C4-2B (cell line): Measurements from ENCODE around the gene BTBD9.

Source experiments
- H3K27ac ChIP-seq: fragments of 450-650 bp; 2 replicates; pipeline ENCODE4 v1.5.1; 2017
- CTCF ChIP-seq: fragments of 450-650 bp; conservative IDR thresholded peaks from 2 replicates; pipeline ENCODE4 v1.5.1; 2017; ENCODE audit warnings: mild to moderate bottlenecking
- ZFX ChIP-seq: fragments of 450-650 bp; IDR thresholded peaks from 2 replicates; pipeline ENCODE4 v1.6.1; 2017

Gene BTBD9

GRCh38 chr6:38591439-38591838, 48.3 kb downstream of the BTBD9 start:
- no peak overlapping the region for H3K27ac ChIP-seq
- TF ChIP-seq CTCF (no peak), ZFX (no peak)

GRCh38 chr6:38589367-38589720, 50.4 kb downstream of the BTBD9 start:
- TF ChIP-seq CTCF = no peak
- no peak for TF ChIP-seq ZFX
- H3K27ac ChIP-seq = no peak overlapping the region

DNA sequence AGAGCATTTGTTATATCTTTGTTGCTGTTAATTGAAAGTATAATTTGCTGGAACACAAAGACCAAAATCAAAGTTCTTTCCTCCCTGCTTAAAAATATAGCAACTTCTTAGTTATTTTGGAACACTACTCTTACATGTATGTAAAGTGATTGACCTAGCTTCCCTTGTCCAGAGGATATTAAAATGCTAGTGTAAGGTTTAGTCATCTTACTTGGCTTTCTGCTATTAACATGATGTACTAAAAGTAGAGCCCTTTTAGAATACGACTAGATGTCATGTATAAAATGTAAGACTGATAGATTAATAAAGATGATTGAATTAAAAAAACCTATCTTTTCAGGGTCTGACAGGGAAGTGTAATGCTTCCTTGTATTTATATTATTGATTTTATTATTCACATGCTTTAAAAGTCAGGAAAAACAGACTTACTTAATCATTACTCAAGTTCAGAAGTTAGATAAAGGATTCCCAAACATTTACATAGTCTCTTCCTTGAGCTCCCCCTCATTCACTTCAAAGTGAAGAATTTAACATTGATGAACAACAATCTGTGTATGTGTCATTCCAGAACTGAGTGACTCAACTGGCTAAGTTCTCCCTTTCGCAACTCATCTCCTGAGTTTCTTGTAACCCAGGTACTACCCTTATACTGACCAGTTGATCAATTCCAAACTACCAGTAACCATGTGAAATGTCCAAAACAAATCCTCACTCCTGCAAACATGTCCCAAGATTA, 50.9 kb downstream of the BTBD9 start:
- no peak for TF ChIP-seq ZFX
- no peak for TF ChIP-seq CTCF

DNA sequence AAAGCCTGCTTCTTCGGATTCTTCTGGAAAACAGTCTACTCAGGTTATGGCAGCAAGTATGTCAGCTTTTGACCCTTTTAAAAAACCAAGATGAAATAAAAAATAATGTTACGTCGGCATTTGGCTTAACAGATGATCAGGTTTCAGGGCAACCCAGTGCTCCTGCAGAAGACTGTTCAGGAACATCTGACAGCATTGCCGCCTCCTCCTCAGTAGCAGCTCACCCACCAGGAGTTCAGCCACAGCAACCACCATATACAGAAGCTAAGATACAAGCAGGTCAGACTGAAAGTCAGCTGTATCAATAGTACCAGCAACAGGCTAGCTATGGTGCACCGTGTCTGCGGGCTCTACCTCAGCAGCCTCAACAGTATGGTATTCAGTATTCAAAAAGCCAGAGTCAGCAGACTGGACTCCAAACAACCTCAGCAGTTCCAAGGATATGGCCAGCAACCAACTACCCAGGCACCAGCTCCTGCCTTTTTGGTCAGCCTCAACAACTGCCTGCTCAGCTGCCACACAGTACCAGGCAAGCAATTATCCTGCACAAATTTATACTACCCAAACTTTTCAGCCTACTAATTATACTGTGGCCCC, 51.9 kb downstream of the BTBD9 start:
- TF ChIP-seq CTCF (no peak), ZFX (no peak)
- no peak overlapping the region for H3K27ac ChIP-seq

More for the DNA sequence above, 50.9 kb downstream of the BTBD9 start:
- H3K27ac ChIP-seq = no peak overlapping the region

DNA sequence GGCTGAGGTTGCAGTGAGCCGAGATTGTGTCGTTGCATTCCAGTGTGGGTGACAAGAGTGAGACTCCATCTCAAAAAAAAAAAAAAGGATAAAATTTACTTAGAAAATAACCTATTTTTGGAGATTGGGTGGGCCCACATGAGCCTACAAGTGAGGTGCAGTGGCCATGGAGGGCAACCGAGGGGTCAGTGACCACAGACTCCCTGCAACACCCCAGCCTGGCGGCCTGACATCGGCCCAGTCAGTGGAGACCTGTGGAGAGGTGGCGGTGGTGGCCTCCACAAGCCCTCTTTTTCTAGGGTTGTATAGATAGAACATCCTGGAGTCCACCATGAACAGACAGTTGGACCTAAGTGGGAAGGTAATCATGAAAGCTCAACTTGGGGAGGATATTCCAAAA, 52.7 kb downstream of the BTBD9 start:
- H3K27ac ChIP-seq = no peak overlapping the region
- no peak for TF ChIP-seq CTCF

DNA sequence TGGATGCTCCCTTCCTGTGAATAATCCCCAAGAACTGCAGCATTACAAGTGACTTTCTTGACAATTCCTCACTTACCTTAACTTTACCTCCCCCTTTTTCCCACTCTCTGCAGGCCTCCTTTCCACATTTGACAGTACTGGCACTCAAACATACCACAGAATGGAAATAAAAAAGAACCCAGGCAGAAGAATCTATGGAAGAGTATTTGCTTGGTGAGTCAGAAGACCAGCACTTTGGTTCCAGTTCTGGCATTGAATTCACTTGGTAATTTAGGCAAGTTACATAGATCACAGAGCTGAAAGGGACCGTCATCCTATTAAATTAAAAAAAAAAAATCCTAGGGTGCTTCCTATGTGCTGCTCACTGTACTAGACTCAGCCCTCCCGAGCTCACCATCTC, 55.0 kb downstream of the BTBD9 start:
- TF ChIP-seq ZFX (no peak), CTCF (no peak)

DNA sequence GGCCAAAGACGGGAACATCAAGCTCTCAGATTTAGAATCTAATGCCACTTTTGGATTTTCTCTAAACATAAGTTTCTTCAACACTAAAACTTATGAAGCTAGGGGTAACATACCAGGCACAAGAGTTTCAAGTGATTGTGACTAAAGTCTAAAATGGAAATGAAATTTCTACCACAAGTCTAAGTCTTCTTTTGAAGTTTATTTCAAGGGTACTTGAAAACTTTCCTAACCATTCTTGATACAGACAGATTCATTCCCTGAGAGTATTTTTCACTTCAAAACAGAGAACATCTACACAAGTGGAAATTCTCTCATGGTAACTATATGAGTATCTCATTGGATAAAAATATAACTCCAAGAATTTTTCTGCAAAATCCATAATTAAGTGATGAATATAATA, 56.2 kb downstream of the BTBD9 start:
- no peak overlapping the region for H3K27ac ChIP-seq
- TF ChIP-seq ZFX (no peak), CTCF (no peak)

More for the DNA sequence above, 55.0 kb downstream of the BTBD9 start:
- no peak overlapping the region for H3K27ac ChIP-seq
